Measurements from ENCODE around the gene HARBI1.

GRCh38 chr11:46603704-46604308, 13.2 kb downstream of the HARBI1 start:
- no peak for TF ChIP-seq XRCC5 (IDR thresholded peaks at IDR 0.05; ENCODE audit: low read depth, low read length)
- no peak for TF ChIP-seq EZH2 (IDR thresholded peaks at IDR 0.05; ENCODE audit: borderline replicate concordance, low read depth, low read length)
- no peak for TF ChIP-seq U2AF2 (optimal IDR thresholded peaks at IDR 0.05; ENCODE audit: low read depth, low read length)
- TF ChIP-seq POLR2A (conservative IDR thresholded peaks at IDR 0.05): no peak
- no peak for TF ChIP-seq NR2C2 (CRISPR knock-in tag; IDR thresholded peaks at IDR 0.05)
- TF ChIP-seq NR2C2 (tag; IDR thresholded peaks at IDR 0.05): no peak
- no peak for TF ChIP-seq ZNF512 (tag; IDR thresholded peaks at IDR 0.05)
- no peak for TF ChIP-seq MTA1 (IDR thresholded peaks at IDR 0.05; ENCODE audit: borderline replicate concordance)
- no peak for TF ChIP-seq MYNN (IDR thresholded peaks at IDR 0.05)
- TF ChIP-seq MYNN (CRISPR knock-in tag; IDR thresholded peaks at IDR 0.05): no peak
- TF ChIP-seq TAF1 (IDR thresholded peaks at IDR 0.05; ENCODE audit: control insufficient read depth, extremely low read depth, insufficient read depth, low read length, severe bottlenecking): no peak
- no peak for TF ChIP-seq CBFA2T2 (conservative IDR thresholded peaks at IDR 0.05)
- no peak for TF ChIP-seq REST (IDR thresholded peaks at IDR 0.05; ENCODE audit: borderline replicate concordance)
- TF ChIP-seq REST (CRISPR knock-in tag; IDR thresholded peaks at IDR 0.05; ENCODE audit: low read depth): no peak
- no peak for TF ChIP-seq GMEB1 (CRISPR knock-in tag; IDR thresholded peaks at IDR 0.05)
- no peak for TF ChIP-seq CTCF (IDR thresholded peaks at IDR 0.05 in 2 of 3, conservative IDR thresholded peaks at IDR 0.05 in 1 of 3; ENCODE audit: insufficient read depth in 2 of 3, low read depth in 1 of 3, low read length in 3 of 3)

All from K562 (cell line).